NCI-H1694 treated with DMSO at 0.1 percent for 48 hours (cell line): Measurements from ENCODE around the gene ZNF202.

Experiments used
- DNase-seq: peaks from one replicate; lab custom pipeline; 2025; lab: John Stamatoyannopoulos, UW

ZNF202 gene

GRCh38 chr11:123682696-123683410, 58.6 kb downstream of the ZNF202 start:
- no peak for DNase-seq

GRCh38 chr11:123681030-123681429, 60.4 kb downstream of the ZNF202 start:
- no peak for DNase-seq

GRCh38 chr11:123678246-123678645, 63.2 kb downstream of the ZNF202 start:
- DNase-seq = no peak

- DNase-seq = no peak
Observed at GRCh38 chr11:123677510-123677909, 64.0 kb downstream of the ZNF202 start.

- no peak for DNase-seq
Observed at GRCh38 chr11:123674297-123674696, 67.2 kb downstream of the ZNF202 start.
